Lower lobe of right lung (tissue), 2 donors: ENCODE data around the gene ENO3. TPM values are rescaled to one million over a fixed set of nuclear protein-coding genes. Genes with fewer than 3 reads are reported as not detected.
A peak's percentile ranks its signal among the peaks of the same experiment; 100 is the strongest.
"Not testable (repeated sequence)": the region's sequence is repeated elsewhere in the genome, so short reads cannot be mapped to it uniquely, and the experiment has no call there.

ENCODE experiments used
- ATAC-seq, 2 donors: fragments of 200-7000 bp; cut with Tn5 transposase; one replicate each; pipeline ENCODE4 v1.9.1; 2020 to 2022; ENCODE audit warnings: mild to moderate bottlenecking in 2 of 2, moderate library complexity in 2 of 2
- DNase-seq: peaks from one replicate; pipeline ENCODE4 v3.0.0-alpha.2; 2020
- H3K27ac ChIP-seq: fragments of 200-600 bp; one replicate; pipeline ENCODE4 v1.8.0; 2022
- H3K27me3 ChIP-seq: fragments of 200-600 bp; one replicate; pipeline ENCODE4 v1.8.0; 2022; ENCODE audit warnings: low read depth
- H3K36me3 ChIP-seq: fragments of 200-600 bp; one replicate; pipeline ENCODE4 v1.8.0; 2022; ENCODE audit warnings: mild to moderate bottlenecking
- H3K4me1 ChIP-seq: fragments of 200-600 bp; one replicate; pipeline ENCODE4 v1.8.0; 2022
- H3K4me3 ChIP-seq: fragments of 200-600 bp; one replicate; pipeline ENCODE4 v1.8.0; 2022; ENCODE audit warnings: mild to moderate bottlenecking
- H3K9me3 ChIP-seq: fragments of 200-600 bp; one replicate; pipeline ENCODE4 v1.8.0; 2022
- CTCF ChIP-seq: fragments of 200-600 bp; IDR thresholded peaks from one replicate; pipeline ENCODE4 v1.8.0; 2022; ENCODE audit warnings: antibody characterized with exemption, mild to moderate bottlenecking
- intact Hi-C: fragments of 100-400 bp; cut with DNase I; formaldehyde crosslinking; loops from one replicate; pipeline ENCODE4 v1.11.0; 2022
- total RNA-seq: library from RNA; stranded (reverse); fragmentation: NEBNext Ultra II Directional; extraction: Animal tissue kit (Norgen Biotek cat#: 25700); gene quantifications from one replicate; pipeline ENCODE4 v1.2.1, GENCODE V29; 2021
- donor health status: DM: no; HTN: yes; CAD: no; lungs with severe emphysema.

The ENO3 gene
- total RNA-seq, 1 donor from 2014 or later = 8.2 TPM

GRCh38 chr17:4908301-4908700 lies 42.6 kb upstream of the ENO3 start:
- ATAC-seq = no peak

DNA sequence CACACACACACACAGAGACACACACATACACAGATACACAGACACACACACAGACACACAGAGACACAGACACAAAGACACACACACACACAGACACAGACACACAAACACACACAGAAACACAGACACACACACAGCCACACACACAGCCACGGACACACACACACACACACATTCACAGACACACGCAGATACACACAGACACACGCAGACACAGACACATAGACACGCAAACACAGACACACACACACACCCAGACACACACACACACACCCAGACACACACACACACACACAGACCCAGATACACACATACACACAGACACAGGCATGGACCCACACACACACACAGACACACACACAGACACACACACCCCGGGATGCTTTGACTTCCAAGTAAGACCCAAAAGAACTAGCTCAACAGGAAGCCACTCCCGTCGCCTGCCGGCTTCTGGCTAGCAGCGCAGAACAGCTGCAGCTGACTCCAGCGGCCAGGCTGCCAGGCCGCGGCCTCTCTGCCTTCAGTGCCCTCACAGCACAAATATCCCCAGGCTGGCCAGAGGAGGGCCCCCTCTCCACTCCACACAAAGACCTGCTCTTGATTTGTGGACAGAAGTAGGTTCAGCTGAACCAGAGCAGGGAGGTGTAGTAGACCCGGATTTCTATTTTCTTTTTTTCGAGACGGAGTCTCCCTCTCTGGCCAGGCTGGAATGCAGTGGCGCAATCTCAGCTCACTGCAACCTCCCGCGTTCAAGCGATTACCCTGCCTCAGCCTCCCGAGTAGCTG lies 42.0 kb upstream of the ENO3 start:
- ATAC-seq (peak; percentile 97 to 98), DNase-seq (peak; percentile 92)
- H3K27ac ChIP-seq = peak overlapping the region; percentile 77
- peaks cover 6% of the 10 kb centered on the region for H3K4me1 ChIP-seq
- no peaks in the 10 kb centered on the region for H3K36me3 ChIP-seq
- H3K9me3 ChIP-seq = no peaks in the 10 kb centered on the region
- peak; percentile 91 for TF ChIP-seq CTCF
- H3K27me3 ChIP-seq = no peaks in the 10 kb centered on the region
- H3K4me3 ChIP-seq = no peak overlapping the region
- intact Hi-C loops = no loop called here

More at GRCh38 chr17:4908301-4908700, 42.6 kb upstream of the ENO3 start:
- peak; percentile 34 for DNase-seq
- peak overlapping the region; percentile 18 for H3K27ac ChIP-seq
- H3K4me1 ChIP-seq = peaks cover 9% of the 10 kb centered on the region
- no peaks in the 10 kb centered on the region for H3K36me3 ChIP-seq
- H3K27me3 ChIP-seq = no peaks in the 10 kb centered on the region
- no peak overlapping the region for H3K4me3 ChIP-seq
- no peaks in the 10 kb centered on the region for H3K9me3 ChIP-seq
- no peak for TF ChIP-seq CTCF
- intact Hi-C loops = no loop called here

- Histone ChIP-seq H3K36me3 (no peaks in the 10 kb centered on the region), H3K9me3 (no peaks in the 10 kb centered on the region), H3K27me3 (no peaks in the 10 kb centered on the region), H3K27ac (no peak overlapping the region), H3K4me3 (no peak overlapping the region), H3K4me1 (peaks cover 6% of the 10 kb centered on the region)
- no peak for DNase-seq
- no peak for ATAC-seq
- TF ChIP-seq CTCF = no peak
- intact Hi-C loops = no loop called here
These were observed 36.9 kb upstream of the ENO3 start for GRCh38 chr17:4913994-4914393.

- not testable (repeated sequence) for H3K27me3 ChIP-seq
These were observed 36.4 kb upstream of the ENO3 start for GRCh38 chr17:4914551-4914950.

DNA sequence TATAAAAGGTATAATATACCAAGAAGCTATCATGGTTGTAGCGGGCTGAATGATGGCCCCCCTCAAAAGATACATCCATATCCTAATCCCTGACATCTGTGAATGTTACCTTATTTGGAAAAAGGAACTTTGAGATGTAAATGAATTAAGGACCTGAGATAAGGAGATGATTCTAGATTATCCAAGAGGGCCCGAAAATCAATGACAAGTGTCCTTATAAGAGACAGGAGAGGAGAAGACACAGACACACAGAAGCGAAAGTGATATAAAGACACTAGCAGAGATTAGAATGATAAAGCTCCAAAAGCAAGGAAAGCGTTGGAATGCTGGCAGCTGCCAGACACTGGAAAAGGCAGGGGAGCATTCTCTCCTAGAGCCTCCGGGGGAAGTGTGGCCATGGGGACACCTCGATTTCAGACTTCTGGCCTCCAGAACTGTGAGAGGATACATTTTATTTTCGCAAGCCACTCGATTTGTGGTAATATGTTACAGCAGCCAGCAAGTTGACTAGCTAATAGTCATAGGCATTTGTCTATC lies 31.3 kb upstream of the ENO3 start:
- Histone ChIP-seq H3K4me3 (no peak overlapping the region), H3K27me3 (no peaks in the 10 kb centered on the region), H3K9me3 (no peaks in the 10 kb centered on the region), H3K36me3 (no peaks in the 10 kb centered on the region), H3K27ac (no peak overlapping the region), H3K4me1 (peaks cover 11% of the 10 kb centered on the region)
- no peak for TF ChIP-seq CTCF
- DNase-seq (peak; percentile 9), ATAC-seq (no peak)
- intact Hi-C loops = no loop called here

More at GRCh38 chr17:4914551-4914950, 36.4 kb upstream of the ENO3 start:
- ATAC-seq, intact Hi-C loops, H3K9me3 ChIP-seq, DNase-seq, H3K4me1 ChIP-seq, H3K4me3 ChIP-seq, H3K36me3 ChIP-seq, H3K27ac ChIP-seq: not testable (repeated sequence)

DNA sequence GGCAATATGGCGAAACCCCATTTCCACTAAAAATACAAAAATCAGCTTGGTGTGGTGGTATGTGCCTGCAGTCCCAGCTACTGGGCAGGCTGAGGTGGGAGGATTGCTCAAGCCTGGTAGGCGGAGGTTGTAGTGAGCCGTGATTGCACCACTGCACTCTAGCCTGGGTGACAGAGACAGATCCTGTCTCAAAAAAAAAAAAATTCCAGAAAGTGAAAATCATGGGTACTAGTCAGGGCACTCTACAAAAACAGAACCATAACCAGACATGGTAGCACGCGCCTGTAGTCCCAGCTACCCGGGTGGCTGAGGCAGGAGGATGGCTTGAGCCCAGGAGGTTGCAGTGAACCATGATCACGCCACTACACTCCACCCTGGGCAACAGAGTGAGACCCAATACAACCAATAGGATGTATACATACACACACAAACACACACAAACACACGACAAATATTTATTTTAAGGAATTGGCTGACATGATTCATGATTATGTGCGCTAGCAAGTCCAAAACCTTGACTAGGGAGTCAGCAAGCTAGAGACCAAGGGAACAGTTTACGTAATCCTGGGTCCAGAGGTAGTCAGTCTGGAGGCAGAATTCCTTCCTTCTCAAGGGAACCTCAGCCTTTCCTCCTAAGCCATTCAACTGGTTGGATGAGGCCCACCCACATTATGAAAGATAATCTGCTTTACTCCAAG lies 30.4 kb upstream of the ENO3 start:
- peak; percentile 77 to 93 for ATAC-seq

More for the DNA sequence above, 30.4 kb upstream of the ENO3 start:
- DNase-seq = peak; percentile 84
- peak overlapping the region; percentile 24 for H3K27ac ChIP-seq
- no peak overlapping the region for H3K4me3 ChIP-seq
- TF ChIP-seq CTCF = no peak
- H3K27me3 ChIP-seq = no peaks in the 10 kb centered on the region
- peaks cover 11% of the 10 kb centered on the region for H3K4me1 ChIP-seq
- H3K9me3 ChIP-seq = no peaks in the 10 kb centered on the region
- intact Hi-C loops = no loop called here
- no peaks in the 10 kb centered on the region for H3K36me3 ChIP-seq
